HG03097 (cell line): Measurements from ENCODE around the gene UGT3A2.
"Not testable (repeated sequence)": the region's sequence is repeated elsewhere in the genome, so short reads cannot be mapped to it uniquely, and the experiment has no call there.

Source experiments
- ATAC-seq: cut with Tn5 transposase; IDR thresholded peaks from one replicate; pipeline ENCODE4 v1.9.1; 2021; ENCODE audit not compliant: unreplicated experiment, low FRiP score

The UGT3A2 gene

DNA sequence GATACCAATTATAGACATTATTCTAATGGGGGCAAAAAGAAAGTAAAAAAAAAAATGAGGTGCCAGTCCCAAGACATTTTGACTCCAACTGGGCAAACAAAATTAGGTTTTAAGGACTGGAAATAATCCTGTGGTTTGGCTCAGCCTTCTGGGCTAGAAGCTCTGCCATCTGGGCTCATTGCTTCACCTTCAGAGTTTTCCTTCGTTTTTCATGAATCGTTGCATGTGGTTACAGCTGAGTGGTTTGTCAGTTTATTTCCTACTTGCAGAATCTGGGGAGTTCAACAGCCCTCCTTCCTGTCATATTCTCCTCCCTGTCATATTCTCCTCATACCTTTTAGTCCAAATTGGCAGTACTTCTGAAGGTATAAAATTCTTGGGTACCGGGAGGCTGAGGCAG lies 12.0 kb downstream of the UGT3A2 start:
- ATAC-seq, result no peak

DNA sequence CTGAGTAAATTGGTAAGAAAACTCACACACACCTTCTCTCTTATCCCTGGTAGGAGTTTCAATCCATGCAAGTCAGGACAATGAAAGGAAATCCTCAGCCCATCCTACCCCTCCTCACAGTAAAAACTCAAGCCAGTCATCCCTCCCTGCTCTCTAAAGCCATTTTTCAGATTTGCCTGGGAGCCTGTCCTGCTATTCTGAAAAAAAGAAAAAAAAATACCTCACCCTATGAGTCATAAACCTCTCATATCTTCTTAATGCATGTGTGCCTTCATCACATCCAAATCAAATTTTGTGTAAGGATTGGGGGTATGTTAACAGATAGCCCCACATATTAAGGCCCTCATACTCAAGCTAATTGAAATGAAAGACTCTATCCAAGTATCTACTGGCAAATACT lies 14.1 kb downstream of the UGT3A2 start:
- no peak for ATAC-seq

DNA sequence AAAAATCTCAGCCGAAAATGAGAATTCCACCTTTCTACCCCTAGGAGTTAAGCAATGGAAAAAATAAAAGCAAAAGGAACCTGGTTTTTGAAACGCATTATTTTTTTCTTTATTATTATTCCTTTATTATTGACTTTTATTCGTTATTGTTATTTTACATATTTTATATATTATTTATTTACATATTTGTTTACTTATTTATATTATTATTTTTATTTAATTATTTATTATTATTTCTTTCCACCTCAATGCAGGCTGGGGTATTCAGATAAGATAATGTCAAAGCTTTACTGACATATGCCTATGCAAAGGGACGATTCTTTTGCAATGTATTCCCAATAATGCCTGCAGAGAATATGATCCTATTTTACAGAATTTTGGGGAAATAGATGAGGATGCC lies 16.7 kb downstream of the UGT3A2 start:
- no peak for ATAC-seq

DNA sequence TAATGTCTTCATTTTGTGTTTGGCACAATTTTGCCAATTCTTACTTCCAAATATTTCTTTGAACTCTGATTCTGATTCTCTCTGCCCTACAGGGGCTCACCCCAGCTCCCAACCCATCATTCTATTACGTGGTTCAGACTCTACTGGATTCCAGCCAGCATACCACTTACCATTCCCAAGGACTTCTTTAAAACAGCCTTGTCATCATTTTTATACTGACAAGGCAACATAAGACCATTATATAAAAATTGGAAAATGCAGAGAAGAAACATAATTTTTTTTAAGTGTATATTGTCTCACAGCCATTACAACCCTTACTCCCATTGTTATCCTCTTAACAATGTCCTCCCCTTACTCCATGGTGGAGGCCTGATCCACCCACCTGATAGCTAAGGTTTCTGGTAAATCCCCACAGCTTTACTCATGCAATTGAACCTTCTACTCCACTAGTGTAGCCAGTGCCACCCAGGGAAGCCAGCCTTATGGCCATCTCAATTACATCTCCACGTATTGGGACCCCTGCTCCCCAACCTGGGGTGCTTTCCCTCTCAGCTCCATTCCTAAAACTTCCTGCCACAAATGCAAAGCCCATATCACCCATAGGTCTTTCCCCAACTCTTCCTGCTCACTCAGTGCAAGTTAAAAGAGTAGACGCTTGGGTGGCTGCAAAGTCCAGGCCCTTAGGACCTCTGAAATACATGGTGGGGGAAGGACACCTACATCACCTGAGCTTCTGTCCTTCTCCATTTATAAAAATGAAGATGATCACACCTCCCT lies 19.1 kb downstream of the UGT3A2 start:
- ATAC-seq, result no peak

DNA sequence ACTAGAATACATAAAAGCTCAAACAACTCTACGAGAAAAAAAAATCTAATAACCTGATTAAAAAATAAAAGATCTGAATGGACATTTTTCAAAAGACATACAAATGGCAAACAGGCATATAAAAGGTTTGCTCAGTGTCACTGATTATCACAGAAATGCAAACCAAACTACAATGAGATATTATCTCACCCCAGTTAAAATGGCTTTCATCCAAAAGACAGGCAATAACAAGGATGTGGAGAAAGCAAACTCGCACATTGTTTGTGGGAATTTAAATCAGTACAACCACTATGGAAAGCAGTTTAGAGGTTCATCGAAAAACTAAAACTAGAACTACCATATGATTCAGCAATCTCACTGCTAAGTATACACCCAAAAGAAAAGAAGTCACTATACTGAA lies 20.8 kb downstream of the UGT3A2 start:
- no peak for ATAC-seq

DNA sequence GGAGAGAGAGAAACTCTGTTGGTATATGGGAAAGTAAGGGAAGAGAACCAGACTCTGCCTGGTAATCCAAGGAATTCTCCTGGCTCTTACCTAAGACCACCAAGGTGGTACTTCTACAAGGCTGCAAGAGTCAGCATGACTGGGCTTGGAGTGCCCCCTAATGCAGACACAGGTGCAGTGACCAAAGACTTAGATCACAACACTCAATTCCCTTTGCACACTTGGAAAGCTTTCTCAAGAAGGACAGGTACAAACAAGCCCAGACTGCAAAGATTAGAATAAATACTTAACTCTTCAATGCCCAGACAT lies 25.2 kb downstream of the UGT3A2 start:
- ATAC-seq, result no peak

DNA sequence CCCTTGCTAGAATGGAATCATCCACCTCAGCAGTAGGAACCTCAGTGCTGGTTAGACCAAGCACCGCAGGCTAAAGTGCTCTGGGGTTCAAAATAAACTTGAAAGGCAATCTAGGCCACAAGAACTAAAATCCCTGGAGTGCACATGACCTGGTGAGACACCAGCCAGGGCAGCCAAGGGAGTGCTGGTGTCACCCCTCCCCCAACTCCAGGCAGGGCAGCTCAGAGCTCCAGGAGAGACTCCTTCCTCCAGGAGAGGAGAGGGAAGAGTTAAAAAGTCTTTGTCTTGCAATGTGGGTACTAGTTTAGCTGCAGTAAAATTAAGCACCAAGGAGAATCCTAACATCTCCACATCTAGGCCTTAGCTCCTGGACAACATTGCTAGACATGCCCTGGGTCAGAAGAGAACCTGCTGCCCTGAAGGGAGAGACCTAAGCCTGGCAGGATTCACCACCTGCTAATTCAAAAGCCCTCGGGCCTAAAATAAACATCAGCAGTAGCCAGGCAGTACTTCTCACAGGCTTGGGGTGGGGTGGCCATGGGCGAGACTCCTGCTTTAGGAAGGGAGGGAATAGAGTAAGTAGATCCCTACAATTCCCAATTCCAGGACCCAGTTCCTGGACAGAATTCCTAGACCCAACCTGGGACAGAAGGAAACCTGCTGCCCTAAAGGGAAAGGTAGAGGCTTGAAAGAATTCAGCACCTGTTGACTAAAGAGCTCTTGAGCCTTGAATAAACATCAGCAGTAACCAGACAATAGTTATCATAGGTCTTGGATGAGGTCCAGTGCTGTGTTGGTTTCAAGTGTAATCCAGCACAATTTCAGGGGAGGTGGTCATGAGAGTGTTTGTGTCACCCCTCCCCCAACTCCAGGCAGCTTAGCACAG lies 25.8 kb downstream of the UGT3A2 start:
- ATAC-seq, result no peak

DNA sequence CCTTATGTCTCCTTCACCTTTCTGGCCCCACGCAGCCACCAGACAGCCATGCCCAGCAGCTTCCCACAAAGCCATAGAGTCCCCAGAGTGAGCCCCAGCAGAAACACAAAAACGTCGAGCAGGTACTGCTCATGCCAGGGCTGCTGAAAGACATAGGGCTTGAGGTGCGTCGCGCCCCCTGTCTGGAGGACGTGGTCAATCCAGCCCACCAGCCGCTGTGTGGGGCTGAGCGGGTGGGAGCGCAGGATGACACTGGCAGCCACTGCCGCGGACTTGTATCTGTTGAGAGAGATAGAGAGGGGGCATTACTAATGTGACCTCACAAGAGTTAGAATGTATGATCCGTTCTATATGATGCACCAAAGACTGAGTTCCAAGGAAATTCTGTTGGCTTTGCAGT lies 31.0 kb downstream of the UGT3A2 start:
- no peak for ATAC-seq

DNA sequence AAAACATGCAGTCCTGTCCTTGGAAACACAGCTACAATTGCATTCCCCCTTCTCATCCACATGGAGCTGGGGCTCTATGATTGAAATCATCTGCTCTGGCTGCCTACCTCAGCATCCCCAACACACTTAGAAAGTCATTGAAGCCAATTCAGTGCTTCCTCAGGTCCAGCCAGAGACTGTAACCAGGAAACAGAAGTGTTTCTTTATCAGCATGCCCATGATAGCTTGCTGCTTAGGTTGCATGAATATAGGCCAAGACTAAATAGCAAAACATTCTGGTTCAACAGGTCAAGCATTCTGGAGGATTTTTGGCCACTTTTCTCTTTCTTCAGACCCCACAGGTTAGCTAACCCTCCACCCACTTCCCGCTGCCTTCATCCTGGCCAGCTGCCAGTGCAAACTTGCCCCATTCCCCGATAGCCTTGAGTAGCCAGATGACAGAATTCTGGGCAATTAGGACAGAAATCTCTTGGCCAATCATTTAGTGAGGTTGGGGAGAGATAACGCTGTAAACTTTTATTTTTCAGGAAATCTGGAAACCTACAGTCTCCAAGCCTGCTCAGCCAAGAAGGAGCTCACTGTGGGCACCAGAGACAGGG lies 32.0 kb downstream of the UGT3A2 start:
- ATAC-seq, result not testable (repeated sequence)

DNA sequence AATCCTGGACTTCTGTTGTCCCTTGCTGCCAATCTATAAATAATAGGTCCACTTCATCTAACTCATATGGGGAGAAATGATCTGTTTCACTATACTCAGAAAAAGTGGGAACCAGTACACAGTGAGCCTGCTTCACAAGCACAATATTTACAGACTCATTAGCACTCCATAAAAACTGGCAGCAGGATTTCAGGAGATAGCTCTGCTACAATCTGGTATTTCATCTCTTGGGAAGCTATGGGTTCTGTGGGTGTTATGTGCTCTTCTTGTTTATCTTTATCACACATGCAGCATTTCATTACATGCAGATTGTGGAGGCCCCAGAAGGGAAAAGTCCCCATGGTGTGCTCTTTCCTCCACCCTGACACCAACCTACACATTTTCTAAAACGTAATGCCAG lies 33.2 kb downstream of the UGT3A2 start:
- no peak for ATAC-seq

DNA sequence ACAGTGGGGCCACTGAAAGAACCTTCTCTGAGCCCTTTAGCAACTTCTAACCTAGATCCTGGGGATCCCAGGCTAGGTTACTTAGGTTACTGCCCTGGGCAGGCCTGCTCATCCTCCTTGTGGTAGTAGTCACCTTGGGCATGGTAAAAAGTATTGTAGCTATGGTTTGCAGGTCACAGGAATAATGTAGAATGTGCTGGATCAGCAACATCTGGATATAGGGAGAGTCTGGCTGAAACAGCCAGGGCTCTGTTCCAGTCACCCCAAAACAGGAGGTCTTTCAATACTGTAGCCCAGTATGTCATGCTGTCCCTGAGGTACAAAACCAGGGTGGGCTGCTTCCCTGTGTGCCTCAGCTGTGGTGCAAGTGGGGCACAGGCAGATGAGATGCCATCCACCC lies 33.6 kb downstream of the UGT3A2 start:
- ATAC-seq, result no peak

DNA sequence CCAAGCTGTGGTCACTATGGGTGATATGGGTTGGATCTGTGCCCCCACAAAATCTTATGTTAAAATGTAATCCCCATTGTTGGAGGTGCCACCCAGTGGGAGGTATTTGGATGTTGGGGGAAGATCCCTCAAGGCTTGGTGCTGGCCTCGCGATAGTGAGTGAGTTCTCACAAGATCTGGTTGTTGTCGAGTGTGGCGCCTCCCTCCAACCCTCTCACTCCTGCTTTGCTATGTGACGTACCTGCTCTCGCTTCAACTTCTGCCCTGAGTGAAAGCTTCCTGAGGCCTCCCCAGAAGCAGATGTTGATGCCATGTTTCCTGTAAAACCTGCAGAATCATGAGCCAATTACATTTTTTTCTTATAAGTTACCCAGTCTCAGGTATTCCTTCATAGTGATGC lies 35.5 kb downstream of the UGT3A2 start:
- ATAC-seq, result no peak

DNA sequence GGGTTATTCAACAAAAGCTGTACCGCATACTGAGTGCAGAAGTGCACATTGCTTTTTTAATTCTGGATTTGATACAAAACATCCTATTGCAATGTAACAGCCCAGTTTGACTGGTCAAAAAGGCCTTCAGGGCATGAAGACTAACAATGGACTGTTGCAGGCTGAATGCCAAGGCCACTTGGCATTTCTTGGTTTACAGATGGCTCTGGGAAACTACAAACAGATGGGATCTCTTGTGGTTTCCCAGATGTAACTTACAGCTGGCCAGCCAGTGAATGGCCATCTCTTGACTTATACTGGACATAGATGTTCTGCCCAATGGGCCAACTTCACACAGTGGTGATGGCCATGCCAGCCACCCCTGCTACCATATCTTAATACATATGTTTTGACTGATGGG lies 36.8 kb downstream of the UGT3A2 start:
- no peak for ATAC-seq

DNA sequence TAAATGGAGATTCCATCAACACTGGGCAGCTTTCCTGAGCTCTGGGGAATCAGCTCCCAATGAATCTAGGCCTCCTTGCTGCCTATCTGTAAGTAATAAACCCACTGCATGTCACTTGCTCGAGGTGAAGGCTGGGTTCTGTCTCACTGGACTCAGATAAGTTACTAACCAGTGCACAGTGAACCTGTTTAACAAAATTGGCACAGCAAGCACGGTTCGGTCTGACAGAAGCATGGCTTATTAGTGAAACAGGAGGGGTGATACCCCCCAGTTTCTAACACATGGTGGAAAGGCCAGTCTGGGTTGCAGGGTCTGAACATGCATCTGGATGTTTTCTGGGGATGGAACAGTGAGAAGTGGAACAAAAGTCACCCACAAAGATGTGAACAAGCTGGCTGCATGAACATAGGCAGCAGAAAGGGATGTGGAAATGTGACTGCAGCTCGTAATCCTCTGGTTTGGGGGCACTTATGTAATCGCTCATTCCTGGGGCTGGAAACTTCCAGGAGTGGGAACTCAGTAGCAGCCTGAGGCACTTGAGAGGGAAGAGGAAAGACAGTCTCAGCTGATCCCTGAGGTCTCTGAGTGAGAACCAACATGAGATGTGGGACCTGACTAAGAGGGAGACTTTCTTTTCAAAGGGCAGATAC lies 37.7 kb downstream of the UGT3A2 start:
- ATAC-seq, result no peak

DNA sequence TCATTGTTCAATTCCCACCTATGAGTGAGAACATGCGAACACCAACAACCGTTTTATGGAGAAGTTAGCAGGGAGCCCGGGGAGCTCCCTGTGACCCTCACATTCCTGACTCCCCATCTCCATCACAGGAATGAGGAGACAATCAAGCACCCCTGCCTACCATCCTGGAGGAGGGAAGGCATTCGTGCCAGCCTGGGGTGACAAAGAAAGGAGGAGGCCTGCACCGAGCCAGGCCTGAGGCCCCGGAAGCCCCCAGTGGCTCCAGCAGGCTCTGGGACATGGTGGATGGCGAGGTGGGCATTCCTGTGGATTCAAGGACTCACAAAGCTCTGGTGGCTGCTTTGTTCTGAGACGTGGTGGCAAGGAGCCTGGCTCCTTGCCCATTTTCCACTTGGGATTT lies 39.0 kb downstream of the UGT3A2 start:
- no peak for ATAC-seq

DNA sequence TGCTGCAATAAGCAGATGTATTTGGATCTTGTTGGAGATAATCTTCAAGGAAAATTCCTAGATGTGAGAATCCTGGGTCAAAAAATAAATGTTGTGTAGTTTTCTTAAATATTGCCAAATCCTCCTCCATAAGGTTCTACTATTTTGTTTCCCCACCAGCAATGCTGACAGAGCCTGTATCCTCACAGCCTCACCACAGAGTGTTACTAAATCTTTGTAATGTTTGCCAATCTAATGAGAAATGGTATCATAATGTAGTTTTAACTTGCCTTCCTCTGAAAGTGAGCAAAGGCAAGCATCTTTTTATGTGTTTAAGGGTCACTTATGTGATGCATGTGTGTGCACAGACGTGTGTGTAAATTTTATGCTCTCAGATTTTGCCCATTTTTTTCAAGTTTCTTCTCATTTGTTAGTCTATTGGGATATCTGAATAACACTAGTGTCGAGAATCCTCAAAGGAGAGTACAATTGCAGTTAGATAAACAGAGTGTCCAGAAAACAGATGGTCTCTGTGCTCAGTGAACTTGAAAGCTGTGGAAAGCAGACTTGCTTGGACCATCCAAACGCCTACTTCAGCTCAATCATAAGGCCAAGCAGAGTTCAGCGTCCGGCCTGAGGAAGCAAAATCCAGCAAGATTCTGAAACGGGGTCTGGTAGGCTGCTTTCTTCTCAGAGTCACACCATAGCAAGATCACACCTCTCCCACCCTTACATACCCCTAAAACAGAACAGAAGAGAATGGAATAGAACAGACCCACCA lies 39.8 kb downstream of the UGT3A2 start:
- no peak for ATAC-seq

DNA sequence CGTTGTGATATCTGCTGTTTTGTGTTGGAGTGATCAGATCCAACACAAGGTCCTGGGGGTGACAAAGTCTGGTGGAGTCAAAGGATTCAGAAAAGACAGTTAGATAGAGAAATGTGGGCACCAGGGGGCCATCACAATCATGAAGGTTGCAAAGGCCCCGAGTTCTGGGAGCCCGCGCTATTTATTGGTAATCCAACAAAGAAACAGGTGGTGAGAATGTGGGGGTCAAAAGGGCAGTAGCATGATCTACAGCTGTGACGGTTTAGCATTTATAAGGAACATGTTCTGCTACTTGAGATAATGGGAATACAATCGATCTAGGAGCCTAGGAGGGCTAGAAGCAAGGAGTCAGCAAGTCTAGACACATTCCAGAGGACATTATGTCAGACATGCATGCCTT lies 44.4 kb downstream of the UGT3A2 start:
- not testable (repeated sequence) for ATAC-seq

DNA sequence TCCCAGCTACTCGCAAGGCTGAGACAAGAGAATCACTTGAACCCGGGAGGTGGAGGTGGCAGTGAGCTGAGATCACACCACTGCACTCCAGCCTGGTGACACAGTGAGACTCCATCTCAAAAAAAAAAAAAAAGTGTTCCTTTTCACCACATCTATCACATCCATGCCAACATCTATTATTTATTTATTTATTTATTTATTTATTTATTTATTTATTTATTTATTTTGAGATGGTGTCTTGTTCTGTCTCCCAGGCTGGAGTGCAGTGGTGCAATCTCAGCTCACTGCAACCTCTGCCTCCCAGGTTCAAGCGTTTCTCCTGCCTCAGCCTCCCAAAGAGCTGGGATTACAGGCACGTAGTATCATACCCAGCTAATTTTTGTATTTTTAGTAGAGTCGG lies 47.1 kb downstream of the UGT3A2 start:
- not testable (repeated sequence) for ATAC-seq

DNA sequence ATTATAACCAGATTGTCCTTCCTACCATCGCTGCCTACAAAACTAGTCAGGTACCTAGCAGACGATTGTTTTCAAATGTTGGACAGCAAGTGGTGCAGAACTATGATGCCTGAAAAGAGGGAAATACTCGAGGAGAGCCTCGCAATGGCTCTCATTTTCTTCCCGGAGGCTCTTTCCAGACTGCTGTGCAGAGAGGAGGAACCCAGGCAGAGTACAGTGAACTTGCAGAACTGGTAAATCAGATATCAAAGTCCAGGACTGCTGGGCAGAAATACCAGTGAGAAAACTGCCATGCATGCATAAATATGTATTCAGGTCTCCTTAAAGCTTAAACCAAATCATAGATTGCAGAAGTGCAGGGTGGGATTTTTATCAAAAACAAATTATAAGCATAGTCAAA lies 49.1 kb downstream of the UGT3A2 start:
- no peak for ATAC-seq

DNA sequence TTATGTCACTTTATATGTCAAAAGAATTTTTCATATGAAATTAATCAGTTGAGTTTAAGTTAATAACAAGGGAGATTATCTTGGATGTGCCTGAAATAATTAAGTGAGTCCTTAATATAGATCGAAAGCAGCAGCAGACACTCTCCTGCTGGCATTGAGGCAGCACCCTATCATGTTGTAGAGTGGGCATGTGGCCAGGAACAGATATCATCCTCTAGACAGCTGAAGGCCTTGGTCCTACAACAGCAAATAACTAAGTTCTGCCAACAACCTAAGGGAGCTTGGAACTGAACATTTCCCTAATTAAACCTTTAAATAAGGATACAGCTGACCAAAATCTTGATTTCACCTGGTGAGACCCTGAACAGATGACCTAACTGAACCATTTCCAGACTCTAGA lies 49.7 kb downstream of the UGT3A2 start:
- no peak for ATAC-seq

DNA sequence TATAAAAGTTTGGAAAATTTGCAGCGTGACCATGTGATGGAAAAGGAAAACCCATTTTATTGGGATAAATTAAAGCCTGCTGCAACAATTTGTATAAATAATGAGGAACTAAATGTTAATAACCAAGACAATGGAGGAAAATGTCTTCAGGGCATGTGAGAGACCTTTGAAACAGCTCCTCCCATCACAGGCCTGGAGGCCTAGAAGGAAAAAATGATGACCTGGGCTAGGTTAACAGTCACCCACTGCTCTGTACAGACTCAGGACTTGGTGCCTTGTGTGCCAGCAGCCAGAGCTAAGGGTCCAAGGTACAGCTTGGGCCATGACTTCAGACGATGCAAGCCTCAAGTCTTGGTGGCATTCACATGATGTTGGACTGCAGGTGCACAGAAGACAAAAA lies 53.5 kb downstream of the UGT3A2 start:
- ATAC-seq, result no peak
